Measurements from ENCODE around the gene RUSC2. TPM values are rescaled to one million over a fixed set of nuclear protein-coding genes. Genes with fewer than 3 reads are reported as not detected.
A peak's percentile ranks its signal among the peaks of the same experiment; 100 is the strongest.
"Not testable (repeated sequence)": the region's sequence is repeated elsewhere in the genome, so short reads cannot be mapped to it uniquely, and the experiment has no call there.

RUSC2 gene
- total RNA-seq, 4 donors from 2014 or later = 18.5 to 32.0 (median 30.1) TPM

DNA sequence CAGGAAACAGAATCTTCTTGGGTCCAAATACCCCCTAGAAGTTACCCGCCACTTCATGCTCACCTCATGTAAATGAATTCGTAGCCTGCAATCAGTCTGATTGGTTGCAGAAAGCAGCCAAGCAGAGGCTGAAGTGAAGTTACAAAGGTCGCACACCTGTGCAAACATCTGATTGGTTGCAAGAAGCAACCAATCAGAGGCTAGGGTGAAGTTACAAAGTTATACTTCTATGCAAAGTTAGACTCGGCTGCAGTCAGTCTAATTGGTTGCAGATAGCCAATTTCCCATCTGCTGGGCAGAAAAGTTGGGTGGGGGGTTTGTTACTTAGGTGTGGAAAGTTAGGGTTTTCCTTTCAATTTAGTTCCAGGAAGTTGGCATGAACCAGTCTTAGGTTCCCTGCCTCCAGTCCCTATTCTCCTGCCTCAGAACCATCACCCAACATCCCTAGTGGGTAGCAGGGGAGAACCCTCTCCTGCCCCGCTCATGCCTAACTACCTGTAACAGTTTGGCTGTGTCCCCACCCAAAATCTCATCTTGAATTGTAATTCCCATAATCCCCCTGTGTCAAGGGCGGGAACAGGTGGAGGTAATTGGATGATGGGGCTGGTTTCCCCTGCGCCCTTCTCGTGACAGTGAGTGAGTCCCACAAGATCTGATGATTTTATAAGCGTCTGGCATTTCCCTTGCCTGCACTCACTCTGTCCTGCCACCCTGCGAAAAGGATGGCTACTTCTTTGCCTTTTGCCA lies 1.2 kb upstream of the RUSC2 start:
- intact Hi-C loops (cut with DNase I; ENCODE audit: low total_unique reads) = no loop called here
- TF ChIP-seq POLR2A (IDR thresholded peaks at IDR 0.05) = no peak
- TF ChIP-seq CTCF (IDR thresholded peaks at IDR 0.05) = no peak
- peak overlapping the region; percentile 59 for H3K4me3 ChIP-seq (ENCODE audit: low read depth, poor library complexity, severe bottlenecking)
- DNase-seq (ENCODE audit: low spot score in 2 of 2) = no peak
- 73 to 75% methylated on average over 10 of the region's 10 CpGs for WGBS, 2 donors

GRCh38 chr9:35490155-35490909 lies 421 bp downstream of the RUSC2 start:
- TF ChIP-seq CTCF (IDR thresholded peaks at IDR 0.05) (no peak), POLR2A (IDR thresholded peaks at IDR 0.05) (no peak)
- intact Hi-C loops (cut with DNase I; ENCODE audit: low total_unique reads) = loop anchor here (5.0 kb wide), 1 partner anchor 57 kb away; no protein-coding TSS in a partner anchor
- DNase-seq (ENCODE audit: low spot score in 2 of 2) = peak; percentile 30 to 89
- WGBS, 2 donors = 9 to 11% methylated on average over 37 to 44 of the region's 44 CpGs
- peak overlapping the region; percentile 59 for H3K4me3 ChIP-seq (ENCODE audit: low read depth, poor library complexity, severe bottlenecking)

GRCh38 chr9:35490910-35491465 lies 1.1 kb downstream of the RUSC2 start:
- intact Hi-C loops (cut with DNase I; ENCODE audit: low total_unique reads) = loop anchor here (5.0 kb wide), 1 partner anchor 56 kb away; no protein-coding TSS in a partner anchor
- peak overlapping the region; percentile 59 for H3K4me3 ChIP-seq (ENCODE audit: low read depth, poor library complexity, severe bottlenecking)
- DNase-seq (ENCODE audit: low spot score in 2 of 2) = no peak
- no peak for TF ChIP-seq POLR2A (IDR thresholded peaks at IDR 0.05)
- no peak for TF ChIP-seq CTCF (IDR thresholded peaks at IDR 0.05)
- 50 to 53% methylated on average over 12 of the region's 12 CpGs for WGBS, 2 donors

DNA sequence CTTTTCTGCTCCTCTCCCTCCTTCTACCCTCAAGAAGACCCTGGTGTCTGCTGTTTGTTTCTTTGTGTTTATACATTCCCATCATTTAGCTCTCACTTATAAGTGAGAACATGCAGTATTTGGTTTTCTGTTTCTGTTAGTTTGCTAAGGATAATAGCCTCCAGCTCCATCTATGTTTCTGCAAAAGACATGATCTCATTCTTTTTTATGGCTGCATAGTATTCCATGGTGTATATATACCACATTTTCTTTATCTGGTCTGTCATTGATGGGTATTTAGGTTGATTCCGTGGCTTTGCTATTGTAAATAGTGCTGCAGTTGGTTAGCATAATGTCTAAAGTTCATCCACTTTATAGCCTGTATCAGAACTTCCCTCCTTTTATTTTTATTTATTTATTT lies 3.2 kb downstream of the RUSC2 start:
- not testable (repeated sequence) for DNase-seq (ENCODE audit: low spot score in 2 of 2); H3K4me3 ChIP-seq (ENCODE audit: low read depth, poor library complexity, severe bottlenecking)
- intact Hi-C loops (cut with DNase I; ENCODE audit: low total_unique reads) = loop anchor here (5.0 kb wide), 1 partner anchor 54 kb away; no protein-coding TSS in a partner anchor
- WGBS, 2 donors = 94 to 96% methylated on average over 1 of the region's 1 CpG

- TF ChIP-seq CTCF (IDR thresholded peaks at IDR 0.05) (no peak), POLR2A (IDR thresholded peaks at IDR 0.05) (no peak)
- intact Hi-C loops (cut with DNase I; ENCODE audit: low total_unique reads) = no loop called here
- no peak for DNase-seq (ENCODE audit: low spot score in 2 of 2)
- no peak overlapping the region for H3K4me3 ChIP-seq (ENCODE audit: low read depth, poor library complexity, severe bottlenecking)
- WGBS, 2 donors = 79 to 81% methylated on average over 10 of the region's 10 CpGs
Observed at GRCh38 chr9:35495984-35496383, 6.1 kb downstream of the RUSC2 start.

GRCh38 chr9:35498245-35498644 lies 8.3 kb downstream of the RUSC2 start:
- H3K4me3 ChIP-seq (ENCODE audit: low read depth, poor library complexity, severe bottlenecking); intact Hi-C loops (cut with DNase I; ENCODE audit: low total_unique reads); DNase-seq (ENCODE audit: low spot score in 2 of 2): not testable (repeated sequence)
- 80 to 90% methylated on average over 10 of the region's 10 CpGs for WGBS, 2 donors
